H9 (cell line): ENCODE measurements around the gene IQGAP3. TPM values are rescaled to one million over a fixed set of nuclear protein-coding genes. Genes with fewer than 3 reads are reported as not detected.

ENCODE experiments used
- DNase-seq: peaks from one replicate; pipeline ENCODE4 v3.0.0-alpha.2; 2017
- H2AFZ ChIP-seq: one replicate; pipeline ENCODE4 v1.6.1; 2013; ENCODE audit warnings: mild to moderate bottlenecking, low read length, control low read depth, moderate library complexity
- H2AK5ac ChIP-seq: 2 replicates; pipeline ENCODE4 v1.6.1; 2013; ENCODE audit warnings: low read length, control low read depth, mixed read lengths; ENCODE audit not compliant: insufficient read length
- H2BK120ac ChIP-seq: one replicate; pipeline ENCODE4 v1.6.1; 2013; ENCODE audit warnings: low read depth, mild to moderate bottlenecking, low read length, control low read depth, inconsistent platforms; ENCODE audit not compliant: poor library complexity, severe bottlenecking
- H2BK12ac ChIP-seq: 2 replicates; pipeline ENCODE4 v1.6.1; 2013; ENCODE audit warnings: low read length, control low read depth, mixed read lengths, low read depth; ENCODE audit not compliant: insufficient read length
- H2BK15ac ChIP-seq: 2 replicates; pipeline ENCODE4 v1.6.1; 2013; ENCODE audit warnings: low read depth, low read length, control low read depth
- H2BK20ac ChIP-seq: one replicate; pipeline ENCODE4 v1.6.1; 2013; ENCODE audit warnings: low read depth, mild to moderate bottlenecking, low read length, control low read depth, inconsistent platforms; ENCODE audit not compliant: poor library complexity, severe bottlenecking
- H2BK5ac ChIP-seq: 2 replicates; pipeline ENCODE4 v1.6.1; 2013; ENCODE audit warnings: low read length, control low read depth, mixed read lengths; ENCODE audit not compliant: insufficient read length
- H3K14ac ChIP-seq: 2 replicates; pipeline ENCODE4 v1.6.1; 2013; ENCODE audit warnings: low read length, control low read depth; ENCODE audit not compliant: insufficient read depth
- H3K18ac ChIP-seq: 2 replicates; pipeline ENCODE4 v1.6.1; 2013; ENCODE audit warnings: low read depth, mild to moderate bottlenecking, mixed read lengths, low read length, control low read depth; ENCODE audit not compliant: insufficient read length
- H3K23ac ChIP-seq: 2 replicates; pipeline ENCODE4 v1.6.1; 2013; ENCODE audit warnings: low read length, control low read depth, mixed read lengths, low read depth; ENCODE audit not compliant: insufficient read length
- H3K23me2 ChIP-seq: 2 replicates; pipeline ENCODE4 v1.6.1; 2013; ENCODE audit warnings: low read depth, mild to moderate bottlenecking, mixed read lengths, low read length, control low read depth; ENCODE audit not compliant: insufficient read length, poor library complexity, severe bottlenecking
- H3K27ac ChIP-seq: 2 replicates; pipeline ENCODE4 v1.5.1; 2013; ENCODE audit warnings: low read length, control low read depth, mixed read lengths, low read depth; ENCODE audit not compliant: insufficient read length
- H3K27me3 ChIP-seq: 2 replicates; pipeline ENCODE4 v1.6.1; 2013; ENCODE audit warnings: low read length, control low read depth, inconsistent platforms; ENCODE audit not compliant: insufficient read depth
- H3K4ac ChIP-seq: 2 replicates; pipeline ENCODE4 v1.6.1; 2013; ENCODE audit warnings: low read depth, mild to moderate bottlenecking, control low read depth, inconsistent platforms, low read length, moderate library complexity
- H3K4me1 ChIP-seq: 2 replicates; pipeline ENCODE4 v1.6.1; 2013; ENCODE audit warnings: low read length, control low read depth, inconsistent platforms; ENCODE audit not compliant: insufficient read depth
- H3K4me2 ChIP-seq: 2 replicates; pipeline ENCODE4 v1.6.1; 2013; ENCODE audit warnings: low read length, control low read depth, mixed read lengths; ENCODE audit not compliant: insufficient read length, insufficient read depth
- H3K56ac ChIP-seq: 2 replicates; pipeline ENCODE4 v1.6.1; 2013; ENCODE audit warnings: low read depth, mild to moderate bottlenecking, mixed read lengths, low read length, control low read depth; ENCODE audit not compliant: insufficient read length
- H3K79me1 ChIP-seq: 2 replicates; pipeline ENCODE4 v1.6.1; 2013; ENCODE audit warnings: low read depth, mild to moderate bottlenecking, moderate library complexity, low read length, control low read depth, inconsistent platforms; ENCODE audit not compliant: insufficient read depth, poor library complexity, severe bottlenecking
- H3K79me2 ChIP-seq: 2 replicates; pipeline ENCODE4 v1.6.1; 2013; ENCODE audit warnings: low read length, control low read depth, inconsistent platforms; ENCODE audit not compliant: insufficient read depth
- H3K9ac ChIP-seq: 2 replicates; pipeline ENCODE4 v1.6.1; 2013; ENCODE audit warnings: low read length, control low read depth, mixed read lengths; ENCODE audit not compliant: insufficient read length; ENCODE audit errors: extremely low read depth
- H3K9me3 ChIP-seq: one replicate; pipeline ENCODE4 v1.6.1; 2013; ENCODE audit warnings: low read depth, low read length, inconsistent platforms; ENCODE audit not compliant: control insufficient read depth
- H3T11ph ChIP-seq: one replicate; pipeline ENCODE4 v1.6.1; 2013; ENCODE audit warnings: mild to moderate bottlenecking, low read length, control low read depth, inconsistent platforms
- H4K20me1 ChIP-seq: one replicate; pipeline ENCODE4 v1.6.1; 2013; ENCODE audit not compliant: control insufficient read depth, insufficient read length, insufficient read depth
- H4K5ac ChIP-seq: 2 replicates; pipeline ENCODE4 v1.6.1; 2013; ENCODE audit warnings: low read depth, mild to moderate bottlenecking, mixed read lengths, low read length, control low read depth; ENCODE audit not compliant: insufficient read length
- H4K8ac ChIP-seq: replicated peaks from 2 replicates; pipeline ENCODE4 v1.6.1; 2013; ENCODE audit warnings: low read length, control low read depth, mixed read lengths, low read depth; ENCODE audit not compliant: insufficient read length
- H4K91ac ChIP-seq: 2 replicates; pipeline ENCODE4 v1.6.1; 2013; ENCODE audit warnings: low read depth, mild to moderate bottlenecking, moderate library complexity, mixed read lengths, low read length, control low read depth; ENCODE audit not compliant: insufficient read length
- H3K27ac Mint-ChIP-seq, 3 experiments: 2 replicates in 2 of 3; 3 replicates in 1 of 3; pipeline ENCODE4 v1.8.0; 2020 to 2021; ENCODE audit warnings: mixed read lengths in 3 of 3, mild to moderate bottlenecking in 1 of 3, moderate library complexity in 1 of 3
- H3K27me3 Mint-ChIP-seq: 2 replicates; pipeline ENCODE4 v1.8.0; 2021; ENCODE audit warnings: low read depth, mild to moderate bottlenecking, moderate library complexity, mixed read lengths
- H3K36me3 Mint-ChIP-seq, 3 experiments: 2 replicates in 2 of 3; 3 replicates in 1 of 3; pipeline ENCODE4 v1.8.0; 2020 to 2021; ENCODE audit warnings: low read depth in 3 of 3, mixed read lengths in 3 of 3; ENCODE audit not compliant: insufficient read depth in 1 of 3
- H3K4me1 Mint-ChIP-seq, 2 experiments: 2 replicates each; pipeline ENCODE4 v1.8.0; 2020; ENCODE audit warnings: mixed read lengths in 2 of 2
- H3K4me3 Mint-ChIP-seq, 2 experiments: 2 replicates in 1 of 2; 3 replicates in 1 of 2; pipeline ENCODE4 v1.8.0; 2020 to 2021; ENCODE audit warnings: mild to moderate bottlenecking in 2 of 2, mixed read lengths in 2 of 2, moderate library complexity in 1 of 2
- H3K9me3 Mint-ChIP-seq, 2 experiments: 2 replicates in 1 of 2; 3 replicates in 1 of 2; pipeline ENCODE4 v1.8.0; 2020; ENCODE audit warnings: mild to moderate bottlenecking in 2 of 2, mixed read lengths in 2 of 2, moderate library complexity in 1 of 2
- WGBS: extraction: QIAGEN DNeasy Blood & Tissue Kit; methylation state at CpG from one replicate; pipeline ENCODE4 v1.1.7; 2013; ENCODE audit warnings: missing lambda C conversion rate, low lambda C conversion rate, mixed read lengths; ENCODE audit not compliant: insufficient read length; ENCODE audit errors: extremely low coverage; 5-methylcytosine and 5-hydroxymethylcytosine counted together
- total RNA-seq: library from RNA; stranded (reverse); gene quantifications from 2 replicates; pipeline ENCODE4 v1.2.1, GENCODE V29; 2021
- TF ChIP-seq, protein P1 (sequence below): fragments of 200-600 bp; sonication (generic); conservative IDR thresholded peaks from 3 replicates; pipeline ENCODE4 v1.8.0; 2021; ENCODE audit warnings: antibody characterized with exemption, mild to moderate bottlenecking

Gene IQGAP3
- total RNA-seq, 1 experiment from 2014 or later = 24.5 TPM

DNA sequence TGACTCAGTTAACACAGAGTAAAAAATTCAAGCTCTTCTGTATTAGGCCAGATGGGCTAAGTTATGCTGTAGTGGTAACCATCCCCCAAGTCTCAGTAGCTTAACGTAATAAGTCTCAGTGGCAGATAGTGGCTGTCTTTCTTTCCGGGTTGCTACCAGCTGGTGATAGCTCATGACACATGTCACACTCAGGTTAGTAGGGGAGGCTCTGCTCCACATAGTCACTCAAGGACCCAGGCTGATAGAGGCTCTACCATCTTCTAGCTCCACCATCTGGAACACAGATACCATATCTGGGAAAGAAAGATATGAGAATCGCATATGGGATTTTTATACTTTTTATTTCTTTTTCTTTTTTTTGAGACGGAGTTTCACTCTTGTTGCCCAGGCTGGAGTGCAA is 55.5 kb downstream of the IQGAP3 start:
- Histone ChIP-seq H4K91ac (no peak overlapping the region), H2AK5ac (no peak overlapping the region), H2BK12ac (no peak overlapping the region), H2BK15ac (no peak overlapping the region), H3K9me3 (no peaks in the 10 kb centered on the region), H3K23ac (no peak overlapping the region), H3K14ac (no peak overlapping the region), H3K27ac (no peak overlapping the region), H3K4ac (no peak overlapping the region), H3K23me2 (no peaks in the 10 kb centered on the region), H3K18ac (no peak overlapping the region), H3T11ph (no peak overlapping the region), H4K5ac (no peak overlapping the region), H2BK20ac (no peak overlapping the region), H3K79me2 (no peaks in the 10 kb centered on the region), H3K4me1 (no peaks in the 10 kb centered on the region), H3K4me2 (no peak overlapping the region), H2BK5ac (no peak overlapping the region), H3K79me1 (no peaks in the 10 kb centered on the region), H2AFZ (no peak overlapping the region), H4K20me1 (no peaks in the 10 kb centered on the region), H3K27me3 (no peaks in the 10 kb centered on the region), H4K8ac (no peak overlapping the region), H2BK120ac (no peak overlapping the region), H3K9ac (no peak overlapping the region), H3K56ac (no peak overlapping the region)
- H3K27ac Mint-ChIP-seq = no peak overlapping the region
- no peaks in the 10 kb centered on the region for H3K4me1 Mint-ChIP-seq
- TF ChIP-seq, protein P1, sequence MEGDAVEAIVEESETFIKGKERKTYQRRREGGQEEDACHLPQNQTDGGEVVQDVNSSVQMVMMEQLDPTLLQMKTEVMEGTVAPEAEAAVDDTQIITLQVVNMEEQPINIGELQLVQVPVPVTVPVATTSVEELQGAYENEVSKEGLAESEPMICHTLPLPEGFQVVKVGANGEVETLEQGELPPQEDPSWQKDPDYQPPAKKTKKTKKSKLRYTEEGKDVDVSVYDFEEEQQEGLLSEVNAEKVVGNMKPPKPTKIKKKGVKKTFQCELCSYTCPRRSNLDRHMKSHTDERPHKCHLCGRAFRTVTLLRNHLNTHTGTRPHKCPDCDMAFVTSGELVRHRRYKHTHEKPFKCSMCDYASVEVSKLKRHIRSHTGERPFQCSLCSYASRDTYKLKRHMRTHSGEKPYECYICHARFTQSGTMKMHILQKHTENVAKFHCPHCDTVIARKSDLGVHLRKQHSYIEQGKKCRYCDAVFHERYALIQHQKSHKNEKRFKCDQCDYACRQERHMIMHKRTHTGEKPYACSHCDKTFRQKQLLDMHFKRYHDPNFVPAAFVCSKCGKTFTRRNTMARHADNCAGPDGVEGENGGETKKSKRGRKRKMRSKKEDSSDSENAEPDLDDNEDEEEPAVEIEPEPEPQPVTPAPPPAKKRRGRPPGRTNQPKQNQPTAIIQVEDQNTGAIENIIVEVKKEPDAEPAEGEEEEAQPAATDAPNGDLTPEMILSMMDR = no peak
- DNase-seq = no peak
- H3K27me3 Mint-ChIP-seq = peaks cover 12% of the 10 kb centered on the region
- no peaks in the 10 kb centered on the region for H3K9me3 Mint-ChIP-seq
- H3K4me3 Mint-ChIP-seq = no peak overlapping the region
- no CpG with 5 or more reads among the region's 4 CpGs for WGBS
- H3K36me3 Mint-ChIP-seq = no peaks in the 10 kb centered on the region
